ENCODE results near the gene KCNQ5. TPM values are rescaled to one million over a fixed set of nuclear protein-coding genes. Genes with fewer than 3 reads are reported as not detected.

Gene KCNQ5
- polyA plus RNA-seq, 1 donor (not counting 4 experiments of a cell fraction or from before 2014, with no cell fraction given) = 3.4 TPM

- Histone ChIP-seq H3K4me1 (ENCODE audit: control insufficient read depth, extremely low read depth, insufficient read depth, low read length) (no peaks in the 10 kb centered on the region), H3K9me1 (ENCODE audit: control insufficient read depth, extremely low read depth, insufficient read depth, low read length) (no peaks in the 10 kb centered on the region), H2AFZ (ENCODE audit: control insufficient read depth, low read length) (no peak overlapping the region), H3K4me2 (ENCODE audit: control insufficient read depth, extremely low read depth, insufficient read depth, low read depth, low read length) (no peak overlapping the region), H3K9me3 (ENCODE audit: control insufficient read depth, low read depth, low read length) (no peaks in the 10 kb centered on the region), H3K79me2 (ENCODE audit: control insufficient read depth, insufficient read depth, low read length) (peaks cover 3% of the 10 kb centered on the region), H3K27ac (ENCODE audit: control insufficient read depth, insufficient read depth, low read length) (no peak overlapping the region), H3K36me3 (ENCODE audit: control insufficient read depth in 2 of 2, extremely low read depth in 1 of 2, insufficient read depth in 2 of 2, low read length in 2 of 2) (no peaks in the 10 kb centered on the region), H3K27me3 (ENCODE audit: control insufficient read depth, extremely low read depth, insufficient read depth, low read length) (no peaks in the 10 kb centered on the region), H3K4me3 (ENCODE audit: control insufficient read depth in 2 of 3, extremely low read depth in 1 of 3, insufficient read depth in 2 of 3, low read depth in 1 of 3, low read length in 3 of 3) (no peak overlapping the region), H3K9ac (ENCODE audit: control insufficient read depth, extremely low read depth, insufficient read depth, low read length) (no peak overlapping the region), H4K20me1 (ENCODE audit: control insufficient read depth, extremely low read depth, insufficient read depth, low read length) (no peaks in the 10 kb centered on the region)
- DNase-seq (ENCODE audit: low read depth, low spot score) = no peak
- TF ChIP-seq CTCF (optimal IDR thresholded peaks at IDR 0.05 in 1 of 3, IDR thresholded peaks at IDR 0.05 in 1 of 3, conservative IDR thresholded peaks at IDR 0.05 in 1 of 3; ENCODE audit: extremely low read depth in 1 of 3, insufficient read depth in 2 of 3, low read length in 3 of 3) (no peak), EZH2 (IDR thresholded peaks at IDR 0.05; ENCODE audit: low read length) (no peak)
- FAIRE-seq = no peak
- dilution Hi-C loops (cut with MboI; ENCODE audit: extremely low pct_ligation_motif_present, low sequenced_read_pairs) = no loop called here
These were observed 43.7 kb downstream of the KCNQ5 start for GRCh38 chr6:72665599-72665998.

GRCh38 chr6:72669324-72669723 is 47.5 kb downstream of the KCNQ5 start:
- Histone ChIP-seq H2AFZ (ENCODE audit: control insufficient read depth, low read length) (no peak overlapping the region), H3K9me3 (ENCODE audit: control insufficient read depth, low read depth, low read length) (no peaks in the 10 kb centered on the region), H3K4me3 (ENCODE audit: control insufficient read depth in 2 of 3, extremely low read depth in 1 of 3, insufficient read depth in 2 of 3, low read depth in 1 of 3, low read length in 3 of 3) (no peak overlapping the region), H3K79me2 (ENCODE audit: control insufficient read depth, insufficient read depth, low read length) (no peaks in the 10 kb centered on the region), H3K27ac (ENCODE audit: control insufficient read depth, insufficient read depth, low read length) (no peak overlapping the region), H3K36me3 (ENCODE audit: control insufficient read depth in 2 of 2, extremely low read depth in 1 of 2, insufficient read depth in 2 of 2, low read length in 2 of 2) (no peaks in the 10 kb centered on the region), H4K20me1 (ENCODE audit: control insufficient read depth, extremely low read depth, insufficient read depth, low read length) (no peaks in the 10 kb centered on the region), H3K4me2 (ENCODE audit: control insufficient read depth, extremely low read depth, insufficient read depth, low read depth, low read length) (no peak overlapping the region), H3K9ac (ENCODE audit: control insufficient read depth, extremely low read depth, insufficient read depth, low read length) (no peak overlapping the region), H3K4me1 (ENCODE audit: control insufficient read depth, extremely low read depth, insufficient read depth, low read length) (no peaks in the 10 kb centered on the region), H3K27me3 (ENCODE audit: control insufficient read depth, extremely low read depth, insufficient read depth, low read length) (no peaks in the 10 kb centered on the region), H3K9me1 (ENCODE audit: control insufficient read depth, extremely low read depth, insufficient read depth, low read length) (no peaks in the 10 kb centered on the region)
- dilution Hi-C loops (cut with MboI; ENCODE audit: extremely low pct_ligation_motif_present, low sequenced_read_pairs) = no loop called here
- no peak for TF ChIP-seq CTCF (optimal IDR thresholded peaks at IDR 0.05 in 1 of 3, IDR thresholded peaks at IDR 0.05 in 1 of 3, conservative IDR thresholded peaks at IDR 0.05 in 1 of 3; ENCODE audit: extremely low read depth in 1 of 3, insufficient read depth in 2 of 3, low read length in 3 of 3)
- no peak for TF ChIP-seq EZH2 (IDR thresholded peaks at IDR 0.05; ENCODE audit: low read length)
- no peak for DNase-seq (ENCODE audit: low read depth, low spot score)
- no peak for FAIRE-seq

All from keratinocyte (primary cell).